A549 (cell line): ENCODE results near the gene IRX3. TPM values are rescaled to one million over a fixed set of nuclear protein-coding genes. Genes with fewer than 3 reads are reported as not detected.

ENCODE experiments used
- ATAC-seq, 2 experiments: fragments of 200-7000 bp in 1 of 2; fragments of >200 bp in 1 of 2; cut with Nextera tagmentation in 1 of 2; cut with Tn5 transposase in 1 of 2; 3 replicates each; pipeline versions ENCODE4 v1.8.0 to v1.9.1; 2018 to 2020; ENCODE audit warnings: mild to moderate bottlenecking in 1 of 2, moderate library complexity in 1 of 2
- CTCF ChIA-PET: fragments of 300-600 bp; sonication (Branson Sonifier 250); formaldehyde crosslinking; extraction: SDS; loops from one replicate; lab custom pipeline; 2021; ENCODE audit warnings: antibody characterized with exemption, inconsistent platforms; lab: Yijun Ruan, JAX
- POLR2A ChIA-PET: fragments of 350-600 bp; formaldehyde crosslinking; extraction: SDS; loops from one replicate; lab custom pipeline; 2021; ENCODE audit warnings: antibody characterized with exemption, inconsistent platforms; lab: Yijun Ruan, JAX
- DNase-seq, 2 experiments: peaks; one replicate each; pipeline versions ENCODE4 v3.0.0 to v3.0.0-alpha.2; 2011 to 2016; ENCODE audit warnings: low read depth in 1 of 2, low spot score in 1 of 2
- FAIRE-seq: peaks from 2 replicates; lab custom pipeline; 2011; peaks lifted over from hg19 to GRCh38; lab: Jason Lieb, UNC
- H3K27ac ChIP-seq, 2 experiments: fragments of >200 bp; sonication (Bioruptor Twin); formaldehyde crosslinking; 3 replicates each; pipeline ENCODE4 v1.5.1; 2016 to 2017
- H3K4me1 ChIP-seq: fragments of >200 bp; sonication (Bioruptor Twin); formaldehyde crosslinking; 3 replicates; pipeline ENCODE4 v1.6.1; 2016
- H3K4me2 ChIP-seq: fragments of >200 bp; sonication (Bioruptor Twin); formaldehyde crosslinking; 3 replicates; pipeline ENCODE4 v1.6.1; 2016
- H3K4me3 ChIP-seq: fragments of >200 bp; sonication (Bioruptor Twin); formaldehyde crosslinking; 3 replicates; pipeline ENCODE4 v1.5.1; 2016
- H3K9me3 ChIP-seq: fragments of >200 bp; sonication (Bioruptor Twin); formaldehyde crosslinking; 3 replicates; pipeline ENCODE4 v1.6.1; 2016
- ATOH8 ChIP-seq: fragments of 250-450 bp; sonication (Bioruptor Pico); IDR thresholded peaks from 2 replicates; pipeline ENCODE4 v1.5.0; 2020; ENCODE audit warnings: low read depth, mild to moderate bottlenecking, moderate library complexity
- CHD2 ChIP-seq: fragments of 150-350 bp; IDR thresholded peaks from 2 replicates; pipeline ENCODE4 v1.6.1; 2014; ENCODE audit warnings: low read length; ENCODE audit not compliant: partially characterized antibody
- EHMT2 ChIP-seq: fragments of 200-600 bp; sonication (generic); IDR thresholded peaks from 2 replicates; pipeline ENCODE4 v1.6.1; 2016; ENCODE audit warnings: antibody characterized with exemption, low read depth, mild to moderate bottlenecking, moderate library complexity
- FOSL2 ChIP-seq, 2 experiments: fragments of 450-650 bp in 1 of 2; fragments of >200 bp in 1 of 2; sonication (Bioruptor Twin) in 1 of 2; formaldehyde crosslinking; IDR thresholded peaks; 2 replicates each; pipeline versions ENCODE4 v1.5.0 to v1.6.1; 2016 to 2020; ENCODE audit warnings: mild to moderate bottlenecking in 1 of 2, moderate library complexity in 1 of 2
- GATA3 ChIP-seq: IDR thresholded peaks from 2 replicates; pipeline ENCODE4 v1.6.1; 2012; ENCODE audit warnings: borderline replicate concordance
- HDAC2 ChIP-seq: fragments of 200-600 bp; sonication (generic); IDR thresholded peaks from 2 replicates; pipeline ENCODE4 v1.6.1; 2016
- HOXB13 ChIP-seq: fragments of 250-450 bp; sonication (Bioruptor Pico); IDR thresholded peaks from 2 replicates; pipeline ENCODE4 v1.5.0; 2020; ENCODE audit warnings: low read depth, mild to moderate bottlenecking, moderate library complexity
- JUNB ChIP-seq: fragments of >200 bp; sonication (Bioruptor Twin); formaldehyde crosslinking; IDR thresholded peaks from 2 replicates; pipeline ENCODE4 v1.6.1; 2016
- KDM1A ChIP-seq: fragments of 200-600 bp; sonication (generic); IDR thresholded peaks from 2 replicates; pipeline ENCODE4 v1.6.1; 2016; ENCODE audit warnings: low read depth, mild to moderate bottlenecking
- KDM5A ChIP-seq: fragments of 200-600 bp; sonication (generic); IDR thresholded peaks from 2 replicates; pipeline ENCODE4 v1.6.1; 2016; ENCODE audit warnings: antibody characterized with exemption, mild to moderate bottlenecking
- MAFK ChIP-seq: fragments of 450-650 bp; IDR thresholded peaks from 2 replicates; pipeline ENCODE4 v1.6.1; 2014; ENCODE audit not compliant: partially characterized antibody
- REST ChIP-seq: fragments of 200-600 bp; sonication (generic); IDR thresholded peaks from 2 replicates; pipeline ENCODE4 v1.6.1; 2016; ENCODE audit warnings: antibody characterized with exemption, mild to moderate bottlenecking, moderate library complexity
- SMC3 ChIP-seq: fragments of >200 bp; sonication (Bioruptor Twin); formaldehyde crosslinking; IDR thresholded peaks from 3 replicates; pipeline ENCODE4 v1.6.1; 2018; ENCODE audit warnings: inconsistent platforms
- ZFP36 ChIP-seq: fragments of 450-650 bp; IDR thresholded peaks from 2 replicates; pipeline ENCODE4 v1.6.1; 2014; ENCODE audit warnings: borderline replicate concordance; ENCODE audit not compliant: partially characterized antibody
- ZSCAN20 ChIP-seq: fragments of 250-450 bp; sonication (Bioruptor Pico); IDR thresholded peaks from 2 replicates; pipeline ENCODE4 v1.8.0; 2022; ENCODE audit warnings: mild to moderate bottlenecking, moderate library complexity
- WGBS: methylation state at CpG from one replicate; pipeline ENCODE4 v1.1.6; 2017; ENCODE audit errors: missing lambda C conversion rate; 5-methylcytosine and 5-hydroxymethylcytosine counted together
- polyA plus RNA-seq, 4 experiments: library from polyadenylated mRNA; depleted of rRNA in 3 of 4; stranded (reverse); fragments of >200 nt; fragmentation: RNase III in 1 of 4; extraction: RNeasy Plus Mini Kit Qiagen cat#74134 plus additional on column Dnase treatment in 1 of 4; gene quantifications; 2 replicates in 3 of 4; 3 replicates in 1 of 4; pipeline ENCODE4 v1.2.3, GENCODE V29; 2011 to 2017
- TF ChIP-seq, protein P1 (sequence below): fragments of >200 bp; sonication (Bioruptor Twin); formaldehyde crosslinking; IDR thresholded peaks from 3 replicates; pipeline ENCODE4 v1.6.1; 2016
- TF ChIP-seq, protein P2 (sequence below): IDR thresholded peaks from 2 replicates; pipeline ENCODE4 v1.6.1; 2012
- TF ChIP-seq, protein P3 (sequence below): fragments of >200 bp; sonication (Bioruptor Twin); formaldehyde crosslinking; IDR thresholded peaks from 2 replicates; pipeline ENCODE4 v1.6.1; 2016

Gene IRX3
- polyA plus RNA-seq, 2 of the 4 experiments (the other 2 are of a cell fraction), result 1.7 to 3.2 TPM

DNA sequence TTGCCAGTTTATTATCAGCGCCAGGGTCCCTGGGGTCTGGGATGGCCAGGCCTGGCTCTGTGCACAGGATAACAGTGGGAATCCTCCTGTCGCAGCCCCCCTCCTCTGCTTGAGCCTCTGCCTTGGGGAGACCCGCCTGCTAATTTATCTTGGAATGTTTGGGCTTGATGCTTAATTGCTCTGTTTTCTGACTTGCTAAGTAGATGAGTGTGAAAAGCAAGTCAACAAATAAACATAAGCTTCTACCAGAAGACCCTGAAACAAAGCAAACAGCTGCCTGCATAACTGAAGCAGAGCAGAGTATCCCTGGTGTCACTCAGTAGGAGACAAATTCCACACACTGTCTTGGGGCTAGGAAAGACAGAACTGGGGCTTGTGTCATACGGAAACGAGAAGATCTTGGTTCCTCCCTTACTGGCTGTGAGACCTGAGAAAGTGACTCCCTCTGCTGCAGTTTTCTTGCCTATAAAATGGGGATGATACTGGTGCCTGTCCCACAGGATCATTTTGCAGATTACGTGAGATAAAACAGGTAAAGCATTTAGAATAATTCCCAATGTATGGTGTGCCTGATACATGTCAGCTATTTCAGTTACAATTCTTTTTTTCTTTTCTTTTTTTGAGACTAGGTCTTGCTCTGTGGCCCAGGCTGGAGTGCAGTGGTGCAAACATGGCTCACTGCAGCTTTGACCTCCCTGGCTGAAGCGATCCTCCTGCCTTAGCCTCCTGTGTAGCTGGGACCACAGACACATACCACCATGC is 44.8 kb upstream of the IRX3 start:
- Histone ChIP-seq H3K4me2 (no peak overlapping the region), H3K27ac (no peak overlapping the region), H3K9me3 (no peaks in the 10 kb centered on the region), H3K4me3 (no peak overlapping the region), H3K4me1 (peaks cover 4% of the 10 kb centered on the region; the same call in 2 of the 3 replicates)
- no peak for FAIRE-seq
- no peak for DNase-seq
- TF ChIP-seq KDM1A (no peak), HDAC2 (no peak)
- 63% methylated on average over 7 of the region's 7 CpGs for WGBS
- ChIA-PET CTCF (interaction anchor here (1.0 to 1.2 kb wide), 2 partner anchors 32 to 50 kb away, joined by 3 read pairs; no protein-coding TSS in a partner anchor), POLR2A (no interaction called here)
- no peak for ATAC-seq

DNA sequence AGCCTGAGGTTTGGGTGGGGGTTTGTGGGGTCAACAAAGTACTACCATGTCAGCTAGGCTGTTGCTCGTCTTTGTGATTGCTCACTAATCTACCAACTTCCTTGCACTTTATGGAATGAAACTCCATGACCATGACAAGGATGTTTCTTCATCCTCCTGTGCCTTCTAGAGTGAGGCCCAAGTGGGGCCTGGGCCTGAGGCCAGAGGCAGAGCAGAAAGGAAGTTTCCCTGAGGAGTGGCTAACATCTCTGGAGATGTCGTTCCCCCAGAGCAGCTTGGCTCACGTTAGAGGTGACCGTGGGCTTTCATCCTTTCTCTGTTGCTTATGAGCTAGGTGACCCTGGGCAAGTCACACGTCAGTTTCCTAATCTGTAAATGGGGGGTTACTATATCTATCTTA is 41.0 kb upstream of the IRX3 start:
- POLR2A ChIA-PET, result no interaction called here
- CTCF ChIA-PET, result no interaction called here
- H3K4me1 ChIP-seq, result no peaks in the 10 kb centered on the region
- DNase-seq (no peak), FAIRE-seq (no peak), ATAC-seq (no peak)
- WGBS, result 46% methylated on average over 5 of the region's 5 CpGs
- TF ChIP-seq REST (no peak), ZFP36 (no peak), ZSCAN20 (no peak), HDAC2 (no peak), ATOH8 (CRISPR knock-in tag) (no peak), HOXB13 (CRISPR knock-in tag) (no peak), KDM5A (no peak), GATA3 (no peak), FOSL2 (IDR thresholded peaks at IDR 0.05) (no peak), FOSL2 (CRISPR knock-in tag; IDR thresholded peaks at IDR 0.05) (no peak), CHD2 (no peak)
- TF ChIP-seq, protein P1, sequence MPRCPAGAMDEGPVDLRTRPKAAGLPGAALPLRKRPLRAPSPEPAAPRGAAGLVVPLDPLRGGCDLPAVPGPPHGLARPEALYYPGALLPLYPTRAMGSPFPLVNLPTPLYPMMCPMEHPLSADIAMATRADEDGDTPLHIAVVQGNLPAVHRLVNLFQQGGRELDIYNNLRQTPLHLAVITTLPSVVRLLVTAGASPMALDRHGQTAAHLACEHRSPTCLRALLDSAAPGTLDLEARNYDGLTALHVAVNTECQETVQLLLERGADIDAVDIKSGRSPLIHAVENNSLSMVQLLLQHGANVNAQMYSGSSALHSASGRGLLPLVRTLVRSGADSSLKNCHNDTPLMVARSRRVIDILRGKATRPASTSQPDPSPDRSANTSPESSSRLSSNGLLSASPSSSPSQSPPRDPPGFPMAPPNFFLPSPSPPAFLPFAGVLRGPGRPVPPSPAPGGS, result no peak
- TF ChIP-seq, protein P2, sequence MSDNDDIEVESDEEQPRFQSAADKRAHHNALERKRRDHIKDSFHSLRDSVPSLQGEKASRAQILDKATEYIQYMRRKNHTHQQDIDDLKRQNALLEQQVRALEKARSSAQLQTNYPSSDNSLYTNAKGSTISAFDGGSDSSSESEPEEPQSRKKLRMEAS, result no peak
- TF ChIP-seq, protein P3, sequence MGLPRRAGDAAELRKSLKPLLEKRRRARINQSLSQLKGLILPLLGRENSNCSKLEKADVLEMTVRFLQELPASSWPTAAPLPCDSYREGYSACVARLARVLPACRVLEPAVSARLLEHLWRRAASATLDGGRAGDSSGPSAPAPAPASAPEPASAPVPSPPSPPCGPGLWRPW, result no peak
- H3K9me3 ChIP-seq, result no peaks in the 10 kb centered on the region
- H3K27ac ChIP-seq, result no peak overlapping the region
- H3K4me3 ChIP-seq, result no peak overlapping the region
- H3K4me2 ChIP-seq, result no peak overlapping the region

DNA sequence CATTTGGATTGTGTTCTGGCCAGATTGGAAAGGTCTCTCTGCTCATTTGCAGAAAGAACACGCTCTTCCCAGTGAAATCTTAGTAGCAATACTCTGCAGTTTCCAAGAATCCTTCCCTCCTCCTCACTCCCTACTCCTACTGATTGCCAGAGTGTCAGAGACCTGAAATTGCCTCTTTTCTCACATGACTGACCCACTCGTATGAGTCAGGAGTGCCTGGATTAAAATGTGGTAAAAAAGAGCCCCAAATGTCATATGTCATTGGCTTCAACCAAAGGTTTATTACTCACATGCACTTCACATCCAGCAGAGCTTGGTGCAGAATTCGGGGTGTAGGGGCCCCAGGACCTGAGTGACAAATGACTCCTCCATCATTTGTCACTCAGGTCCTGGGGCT is 39.7 kb upstream of the IRX3 start:
- ATAC-seq, result no peak

More for the DNA sequence above, 39.7 kb upstream of the IRX3 start:
- ChIA-PET POLR2A (no interaction called here), CTCF (no interaction called here)
- Histone ChIP-seq H3K27ac (no peak overlapping the region), H3K4me2 (no peak overlapping the region), H3K4me3 (no peak overlapping the region), H3K4me1 (no peaks in the 10 kb centered on the region), H3K9me3 (no peaks in the 10 kb centered on the region)
- no peak for TF ChIP-seq JUNB
- TF ChIP-seq SMC3, result no peak
- no peak for TF ChIP-seq ATOH8 (CRISPR knock-in tag)
- TF ChIP-seq, protein P2, result no peak
- TF ChIP-seq REST, result no peak
- TF ChIP-seq CHD2, result no peak
- TF ChIP-seq MAFK, result no peak
- TF ChIP-seq EHMT2, result no peak
- FAIRE-seq (no peak), DNase-seq (no peak)
- WGBS, result 20% methylated on average over 3 of the region's 3 CpGs
